ENCODE results near the gene CYGB. TPM values are rescaled to one million over a fixed set of nuclear protein-coding genes. Genes with fewer than 3 reads are reported as not detected.
"Not testable (repeated sequence)": the region's sequence is repeated elsewhere in the genome, so short reads cannot be mapped to it uniquely, and the experiment has no call there.

CYGB gene
- total RNA-seq, 4 donors from 2014 or later, result 5.8 to 81.7 (median 11.1) TPM

- no peaks in the 10 kb centered on the region for H3K27me3 ChIP-seq
- no peaks in the 10 kb centered on the region for H3K9me3 ChIP-seq
- no peak overlapping the region for H3K4me3 ChIP-seq
- H3K36me3 ChIP-seq, result no peaks in the 10 kb centered on the region
- peaks cover 0 to 7% (median 3%) of the 10 kb centered on the region in 4 donors for H3K4me1 ChIP-seq
- H3K27ac ChIP-seq, result no peak overlapping the region
- no peak for DNase-seq
- TF ChIP-seq POLR2A (IDR thresholded peaks at IDR 0.05), result no peak
- no peak for TF ChIP-seq CTCF (IDR thresholded peaks at IDR 0.05)
Observed at GRCh38 chr17:76512366-76513305, 24.9 kb downstream of the CYGB start.

DNA sequence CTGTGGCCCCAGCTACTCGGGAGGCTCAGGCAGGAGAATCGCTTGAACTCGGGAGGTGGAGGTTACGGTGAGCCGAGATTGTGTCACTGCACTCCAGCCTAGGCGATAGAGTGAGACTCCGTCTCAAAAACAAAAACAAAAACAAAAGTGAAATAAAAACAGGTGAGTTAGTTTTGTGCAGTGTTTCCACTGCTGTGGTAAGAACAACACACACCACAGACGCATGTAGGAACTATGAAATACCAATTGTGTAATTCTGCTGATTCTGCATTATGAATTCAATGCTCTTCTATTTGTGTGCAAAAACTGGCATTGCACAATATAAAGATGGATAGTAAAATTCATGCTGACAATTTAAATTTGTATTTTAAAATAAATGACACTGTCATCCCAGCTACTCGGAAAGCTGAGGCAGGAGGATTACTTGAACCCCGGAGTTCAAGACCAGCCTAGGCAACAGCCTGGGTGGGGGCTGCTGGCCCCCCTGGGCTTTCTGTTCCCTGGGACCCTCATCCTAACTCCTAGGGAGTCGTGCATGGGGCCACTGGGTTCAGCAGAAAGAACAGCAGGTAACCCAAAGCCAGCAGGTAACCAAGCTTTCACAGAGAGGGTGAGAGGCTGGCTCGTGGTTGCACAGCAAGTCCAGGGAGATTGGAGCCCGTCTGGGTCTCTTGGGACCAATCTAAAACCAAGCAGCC, 25.7 kb downstream of the CYGB start:
- no peaks in the 10 kb centered on the region for H3K27me3 ChIP-seq
- peaks cover 0 to 7% (median 3%) of the 10 kb centered on the region in 4 donors for H3K4me1 ChIP-seq
- no peaks in the 10 kb centered on the region for H3K9me3 ChIP-seq
- no peak for TF ChIP-seq POLR2A (IDR thresholded peaks at IDR 0.05)
- no peak for TF ChIP-seq CTCF (IDR thresholded peaks at IDR 0.05)
- no peak overlapping the region for H3K27ac ChIP-seq
- no peak overlapping the region for H3K4me3 ChIP-seq
- H3K36me3 ChIP-seq, result no peaks in the 10 kb centered on the region
- DNase-seq, result no peak

GRCh38 chr17:76510831-76511244, 26.7 kb downstream of the CYGB start:
- H3K27me3 ChIP-seq, result no peaks in the 10 kb centered on the region
- no peaks in the 10 kb centered on the region for H3K9me3 ChIP-seq
- peaks cover 0 to 8% (median under 1%) of the 10 kb centered on the region in 4 donors for H3K4me1 ChIP-seq
- DNase-seq, result no peak
- H3K4me3 ChIP-seq, result no peak overlapping the region
- no peaks in the 10 kb centered on the region for H3K36me3 ChIP-seq
- no peak for TF ChIP-seq CTCF (IDR thresholded peaks at IDR 0.05)
- TF ChIP-seq POLR2A (IDR thresholded peaks at IDR 0.05), result no peak
- no peak overlapping the region for H3K27ac ChIP-seq

- not testable (repeated sequence) for H3K36me3 ChIP-seq, H3K27ac ChIP-seq, H3K9me3 ChIP-seq, H3K27me3 ChIP-seq, H3K4me1 ChIP-seq, H3K4me3 ChIP-seq, DNase-seq
Observed at GRCh38 chr17:76508472-76509063, 28.9 kb downstream of the CYGB start.

GRCh38 chr17:76506408-76507345, 30.8 kb downstream of the CYGB start:
- H3K27me3 ChIP-seq, result no peaks in the 10 kb centered on the region
- H3K4me1 ChIP-seq, result peaks cover 0 to 13% (median 4%) of the 10 kb centered on the region in 4 donors
- peak overlapping the region in 1 of 4 donors; percentile 40 for H3K27ac ChIP-seq
- TF ChIP-seq POLR2A (IDR thresholded peaks at IDR 0.05) (no peak), CTCF (IDR thresholded peaks at IDR 0.05) (peak; percentile 93 to 97 (median 96))
- DNase-seq, result peak; percentile 88 to 95 (median 91)
- no peaks in the 10 kb centered on the region for H3K36me3 ChIP-seq
- H3K9me3 ChIP-seq, result no peaks in the 10 kb centered on the region
- H3K4me3 ChIP-seq, result no peak overlapping the region
